ENCODE measurements around the gene HUWE1.
A peak's percentile ranks its signal among the peaks of the same experiment; 100 is the strongest.

Gene HUWE1

DNA sequence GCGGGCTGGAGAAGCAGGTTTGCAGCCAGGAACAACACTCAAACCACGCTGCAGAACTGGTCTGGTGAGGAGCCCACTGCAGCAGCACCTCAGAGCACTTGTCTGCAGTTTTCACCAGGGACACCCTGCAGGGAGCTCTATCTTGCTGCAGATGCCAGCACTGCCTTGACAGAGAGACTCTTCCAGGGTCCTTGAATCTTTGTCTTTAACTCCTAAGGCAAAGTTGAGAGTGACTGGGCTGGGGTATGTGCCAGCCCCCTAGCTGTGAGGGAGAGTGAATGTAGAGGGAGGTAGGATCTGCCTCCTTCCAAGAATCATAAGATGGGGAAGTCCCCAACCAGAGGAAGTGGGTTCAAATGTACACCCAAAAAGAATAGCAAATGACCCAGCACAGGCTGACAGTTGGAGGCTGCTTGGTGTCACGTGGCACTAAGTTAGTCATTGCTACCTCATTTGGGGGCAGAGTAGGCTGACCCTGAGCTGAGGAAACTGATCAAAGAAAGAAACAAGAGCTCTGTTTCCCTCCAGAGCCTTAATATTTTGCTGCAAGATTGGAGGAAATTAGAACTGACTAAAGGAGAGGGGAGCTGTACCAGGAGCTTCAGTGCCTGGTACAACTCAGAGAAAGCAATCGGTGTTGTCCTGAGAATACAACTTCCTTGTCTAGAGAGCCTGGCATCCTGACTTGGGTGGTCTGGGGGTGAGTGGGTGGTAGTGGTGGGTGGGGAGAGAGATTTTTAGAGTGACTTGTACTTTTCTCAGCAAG is 28.2 kb upstream of the HUWE1 start:
- H3K4me3 ChIP-seq (ENCODE audit: low read length), result no peak overlapping the region
- H3K36me3 ChIP-seq (ENCODE audit: control insufficient read depth, insufficient read depth, low read length), result no peaks in the 10 kb centered on the region
- no peak overlapping the region for H3K9ac ChIP-seq (ENCODE audit: low read length)
- no peak overlapping the region for H3K27ac ChIP-seq (ENCODE audit: low read depth, low read length)
- H3K4me1 ChIP-seq (ENCODE audit: control insufficient read depth, insufficient read depth, low read length), result no peaks in the 10 kb centered on the region
- H3K27me3 ChIP-seq (ENCODE audit: control insufficient read depth, insufficient read depth, low read length), result no peaks in the 10 kb centered on the region

DNA sequence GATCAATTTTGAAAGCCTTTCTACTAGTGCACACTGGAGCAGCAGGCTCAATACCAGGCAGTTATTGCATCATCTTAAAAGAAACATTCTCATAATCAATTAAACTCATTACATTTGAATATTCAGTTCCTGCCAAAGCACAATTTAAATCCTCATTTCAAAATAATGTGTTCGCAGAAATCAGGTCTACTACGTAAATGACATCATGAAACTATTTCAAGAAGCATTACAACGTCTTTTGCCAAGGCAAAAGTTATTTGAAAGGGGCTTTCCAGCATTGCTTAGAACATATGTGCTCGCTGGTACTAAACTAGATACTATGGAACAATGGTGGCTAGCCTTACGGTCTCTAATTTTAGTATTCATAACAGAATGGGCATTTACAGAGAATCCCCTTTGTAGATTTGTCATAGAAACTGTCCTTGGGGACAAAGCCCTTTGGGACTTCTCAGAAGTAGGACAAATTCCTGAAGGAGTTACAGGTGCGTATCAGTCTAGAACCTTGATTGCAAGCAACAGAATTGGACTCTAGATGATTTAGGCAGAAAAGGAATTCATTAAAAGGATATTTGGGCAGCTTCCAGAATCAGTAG is 27.6 kb upstream of the HUWE1 start:
- Histone ChIP-seq H3K4me3 (ENCODE audit: low read length) (no peak overlapping the region), H3K36me3 (ENCODE audit: control insufficient read depth, insufficient read depth, low read length) (no peaks in the 10 kb centered on the region), H3K27ac (ENCODE audit: low read depth, low read length) (no peak overlapping the region), H3K9ac (ENCODE audit: low read length) (no peak overlapping the region), H3K27me3 (ENCODE audit: control insufficient read depth, insufficient read depth, low read length) (no peaks in the 10 kb centered on the region), H3K4me1 (ENCODE audit: control insufficient read depth, insufficient read depth, low read length) (no peaks in the 10 kb centered on the region)

DNA sequence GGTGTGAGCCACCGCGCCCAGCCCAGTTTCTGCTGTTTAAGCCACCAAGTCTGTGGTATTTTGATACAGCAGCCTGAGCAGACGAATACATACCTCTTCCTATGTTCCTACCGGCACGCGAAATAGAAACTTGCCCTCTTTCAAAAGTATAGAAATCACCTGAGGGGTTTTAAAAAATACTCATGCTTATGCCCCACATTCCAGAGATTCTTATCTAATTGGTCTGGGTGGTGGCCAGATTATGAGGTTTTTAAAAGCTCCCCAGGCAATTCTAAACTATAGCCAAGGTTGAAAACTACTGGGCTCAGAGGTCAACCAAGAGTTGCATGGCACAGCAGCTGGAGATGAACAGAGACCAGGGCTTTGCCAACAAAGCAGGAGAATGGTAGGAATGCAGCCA is 24.9 kb upstream of the HUWE1 start:
- H3K4me1 ChIP-seq (ENCODE audit: control insufficient read depth, insufficient read depth, low read length), result no peaks in the 10 kb centered on the region
- H3K9ac ChIP-seq (ENCODE audit: low read length), result no peak overlapping the region
- no peaks in the 10 kb centered on the region for H3K27me3 ChIP-seq (ENCODE audit: control insufficient read depth, insufficient read depth, low read length)
- H3K27ac ChIP-seq (ENCODE audit: low read depth, low read length), result no peak overlapping the region
- H3K4me3 ChIP-seq (ENCODE audit: low read length), result no peak overlapping the region
- H3K36me3 ChIP-seq (ENCODE audit: control insufficient read depth, insufficient read depth, low read length), result no peaks in the 10 kb centered on the region

DNA sequence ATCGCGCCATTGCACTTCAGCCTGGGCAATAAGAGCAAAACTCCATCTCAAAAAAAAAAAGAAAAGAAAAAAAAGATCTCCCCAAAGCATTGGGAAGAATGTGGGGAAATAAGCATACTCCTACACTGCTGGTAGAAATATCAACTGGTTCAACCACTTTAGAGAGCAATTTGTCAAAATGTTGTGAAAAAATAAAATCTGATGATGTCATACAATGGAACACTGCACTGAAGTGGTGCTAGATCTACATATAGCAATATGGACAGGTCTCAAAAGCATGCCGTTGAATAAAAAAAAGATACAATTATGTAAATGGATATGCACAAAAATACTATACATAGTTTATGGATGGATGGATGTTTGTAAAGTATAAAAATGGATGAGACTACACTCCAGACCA is 18.3 kb upstream of the HUWE1 start:
- Histone ChIP-seq H3K27me3 (ENCODE audit: control insufficient read depth, insufficient read depth, low read length) (no peaks in the 10 kb centered on the region), H3K27ac (ENCODE audit: low read depth, low read length) (no peak overlapping the region), H3K9ac (ENCODE audit: low read length) (no peak overlapping the region), H3K36me3 (ENCODE audit: control insufficient read depth, insufficient read depth, low read length) (no peaks in the 10 kb centered on the region), H3K4me1 (ENCODE audit: control insufficient read depth, insufficient read depth, low read length) (no peaks in the 10 kb centered on the region), H3K4me3 (ENCODE audit: low read length) (no peak overlapping the region)

DNA sequence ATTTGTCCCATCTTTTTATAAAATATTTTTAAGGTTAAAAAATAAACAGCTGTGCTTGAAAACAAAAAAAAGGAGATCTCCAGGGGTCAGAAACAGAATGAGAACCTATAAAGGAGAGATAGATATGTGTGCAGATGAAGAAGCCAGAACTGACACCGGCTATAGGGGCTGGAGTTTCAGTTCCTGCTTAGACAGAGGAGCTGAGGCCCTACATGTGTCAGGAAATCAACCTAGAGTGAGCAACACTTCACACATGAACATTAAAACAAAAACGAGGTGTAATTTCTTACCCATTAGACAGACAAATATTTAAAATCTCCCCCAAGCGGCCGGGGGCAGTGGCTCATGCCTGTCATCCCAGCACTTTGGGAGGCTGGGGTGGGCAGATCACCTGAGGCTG is 17.8 kb upstream of the HUWE1 start:
- H3K27me3 ChIP-seq (ENCODE audit: control insufficient read depth, insufficient read depth, low read length), result no peaks in the 10 kb centered on the region

DNA sequence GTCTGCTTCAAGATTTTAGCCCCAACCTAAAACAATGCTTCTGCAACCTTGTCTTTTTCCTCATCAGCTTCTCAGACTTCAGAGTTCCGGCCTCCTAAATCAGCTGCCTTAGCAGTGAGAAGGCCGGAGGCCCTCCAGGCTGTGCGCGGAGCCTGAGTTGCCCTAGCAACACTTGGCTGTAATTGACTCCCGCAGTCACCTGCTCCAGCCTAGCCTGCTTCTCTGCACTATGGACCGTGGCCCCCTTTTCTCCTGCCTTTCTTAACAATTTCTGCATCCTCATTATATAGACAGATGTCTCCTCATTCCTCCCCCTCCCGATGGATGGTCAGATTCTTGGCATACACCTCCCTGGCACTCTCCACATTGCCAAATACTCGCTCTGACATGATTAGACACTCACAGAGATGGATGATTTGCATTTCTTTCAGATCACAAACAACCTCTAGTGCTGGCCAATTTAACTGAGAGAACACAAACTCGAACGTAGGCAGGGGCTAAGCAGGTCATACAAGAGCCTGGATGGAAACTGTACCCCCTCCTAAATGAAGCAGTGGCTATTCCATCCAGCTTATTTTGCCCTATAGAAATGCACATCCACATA is 9.5 kb upstream of the HUWE1 start:
- H3K36me3 ChIP-seq (ENCODE audit: control insufficient read depth, insufficient read depth, low read length), result no peaks in the 10 kb centered on the region
- no peak overlapping the region for H3K4me3 ChIP-seq (ENCODE audit: low read length)
- no peak overlapping the region for H3K9ac ChIP-seq (ENCODE audit: low read length)
- H3K27me3 ChIP-seq (ENCODE audit: control insufficient read depth, insufficient read depth, low read length), result no peaks in the 10 kb centered on the region
- no peak overlapping the region for H3K27ac ChIP-seq (ENCODE audit: low read depth, low read length)
- H3K4me1 ChIP-seq (ENCODE audit: control insufficient read depth, insufficient read depth, low read length), result no peaks in the 10 kb centered on the region

More for the DNA sequence above, 17.8 kb upstream of the HUWE1 start:
- Histone ChIP-seq H3K4me1 (ENCODE audit: control insufficient read depth, insufficient read depth, low read length) (no peaks in the 10 kb centered on the region), H3K27ac (ENCODE audit: low read depth, low read length) (no peak overlapping the region), H3K36me3 (ENCODE audit: control insufficient read depth, insufficient read depth, low read length) (no peaks in the 10 kb centered on the region), H3K9ac (ENCODE audit: low read length) (no peak overlapping the region), H3K4me3 (ENCODE audit: low read length) (no peak overlapping the region)

DNA sequence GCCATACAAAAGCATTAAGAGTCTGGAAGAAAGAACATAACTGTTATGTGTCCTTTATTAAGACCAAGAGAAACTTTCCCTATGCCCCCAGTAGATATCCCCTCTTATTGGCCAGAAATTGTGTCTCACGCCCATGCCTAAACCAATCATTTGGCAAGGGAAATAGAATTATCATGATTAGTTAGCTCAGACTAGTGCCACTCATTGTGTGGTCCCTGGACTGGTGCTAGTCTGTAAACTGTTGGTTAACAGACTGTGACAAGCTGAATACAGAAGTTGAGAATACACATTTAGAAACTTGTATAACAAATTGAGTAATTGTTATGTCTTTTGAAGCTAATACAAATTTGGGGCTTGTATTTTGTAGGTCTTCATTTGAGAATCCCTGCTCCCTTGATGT is 8.1 kb upstream of the HUWE1 start:
- Histone ChIP-seq H3K9ac (ENCODE audit: low read length) (no peak overlapping the region), H3K27ac (ENCODE audit: low read depth, low read length) (no peak overlapping the region), H3K27me3 (ENCODE audit: control insufficient read depth, insufficient read depth, low read length) (no peaks in the 10 kb centered on the region), H3K4me3 (ENCODE audit: low read length) (no peak overlapping the region), H3K4me1 (ENCODE audit: control insufficient read depth, insufficient read depth, low read length) (no peaks in the 10 kb centered on the region), H3K36me3 (ENCODE audit: control insufficient read depth, insufficient read depth, low read length) (no peaks in the 10 kb centered on the region)

DNA sequence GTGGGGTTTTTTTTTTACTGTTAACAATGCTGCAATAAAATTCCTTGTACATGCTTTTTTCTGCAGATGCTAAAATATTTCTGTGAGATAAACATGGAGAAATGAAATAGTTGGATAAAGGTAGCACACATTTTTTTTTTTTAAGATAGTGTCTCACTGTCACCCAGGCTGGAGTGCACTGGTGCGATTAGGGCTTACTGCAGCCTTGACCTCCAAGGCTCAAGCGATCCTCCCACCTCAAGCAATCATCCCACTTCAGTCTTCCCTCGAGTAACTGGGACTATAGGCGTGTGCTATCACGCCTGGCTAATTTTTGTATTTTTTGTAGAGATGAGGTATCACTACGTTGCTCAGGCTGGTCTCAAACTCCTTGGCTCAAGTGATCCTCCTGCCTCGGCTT is 1.8 kb upstream of the HUWE1 start:
- Histone ChIP-seq H3K27ac (ENCODE audit: low read depth, low read length) (no peak overlapping the region), H3K4me3 (ENCODE audit: low read length) (no peak overlapping the region), H3K9ac (ENCODE audit: low read length) (no peak overlapping the region), H3K27me3 (ENCODE audit: control insufficient read depth, insufficient read depth, low read length) (peaks cover 2% of the 10 kb centered on the region), H3K36me3 (ENCODE audit: control insufficient read depth, insufficient read depth, low read length) (no peaks in the 10 kb centered on the region), H3K4me1 (ENCODE audit: control insufficient read depth, insufficient read depth, low read length) (no peaks in the 10 kb centered on the region)

DNA sequence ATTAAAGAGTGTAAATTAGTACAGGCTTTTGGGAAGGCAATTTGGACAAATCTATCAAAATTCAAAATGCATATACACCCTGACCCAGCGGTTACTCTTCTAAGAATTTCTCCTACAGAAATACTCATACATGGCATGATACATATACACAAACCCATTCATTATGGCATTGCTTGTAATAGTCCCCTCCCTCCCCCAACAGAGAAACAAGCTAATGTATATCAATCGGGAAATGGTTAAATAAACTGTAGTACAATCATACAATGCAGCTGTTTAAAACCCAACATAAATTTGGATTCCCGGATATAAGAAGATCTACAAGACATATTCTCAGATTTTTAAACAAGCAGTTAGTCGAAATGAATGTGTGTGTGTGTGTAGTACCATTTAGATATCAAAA is 808 bp downstream of the HUWE1 start:
- Histone ChIP-seq H3K9ac (ENCODE audit: low read length) (peak overlapping the region; percentile 56), H3K27me3 (ENCODE audit: control insufficient read depth, insufficient read depth, low read length) (peaks cover 6% of the 10 kb centered on the region), H3K4me1 (ENCODE audit: control insufficient read depth, insufficient read depth, low read length) (peaks cover 3% of the 10 kb centered on the region), H3K36me3 (ENCODE audit: control insufficient read depth, insufficient read depth, low read length) (no peaks in the 10 kb centered on the region), H3K27ac (ENCODE audit: low read depth, low read length) (peak overlapping the region; percentile 87), H3K4me3 (ENCODE audit: low read length) (peak overlapping the region; percentile 76)

DNA sequence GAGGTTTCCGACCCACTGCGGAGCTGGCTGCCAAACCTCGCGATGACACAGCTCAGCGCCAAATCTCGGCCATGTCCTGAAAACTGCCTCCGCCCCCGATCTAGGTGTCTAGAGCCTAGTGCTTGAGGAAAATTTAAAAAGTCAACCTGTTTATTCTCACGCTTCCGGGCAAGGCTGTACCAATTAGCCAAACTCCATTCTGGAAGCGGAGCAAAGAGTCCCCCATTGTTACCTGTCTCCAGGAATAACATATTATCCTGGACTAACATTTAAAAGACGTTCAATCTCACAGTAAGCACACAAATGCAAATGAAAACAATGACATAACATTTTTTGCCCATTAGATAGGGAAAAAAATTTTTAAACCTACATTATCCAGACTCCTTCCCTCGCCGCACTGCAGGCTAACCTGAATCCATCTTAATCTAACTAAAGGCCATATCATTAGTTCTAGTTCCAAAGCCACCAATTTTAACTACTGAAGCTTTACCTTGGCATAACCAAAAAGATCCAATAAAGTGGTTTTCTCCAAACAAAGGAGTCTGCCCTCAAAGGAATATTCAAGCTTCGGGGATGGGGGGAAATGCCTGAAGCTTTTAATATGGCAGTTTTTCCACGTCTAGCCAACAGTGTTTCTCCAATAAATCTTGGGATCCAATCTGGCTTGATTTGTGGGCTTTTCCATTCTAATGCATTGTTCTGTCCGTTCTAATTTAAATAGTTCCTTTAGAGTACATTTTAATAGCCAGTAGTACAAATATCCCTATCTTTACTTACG is 1.9 kb downstream of the HUWE1 start:
- Histone ChIP-seq H3K36me3 (ENCODE audit: control insufficient read depth, insufficient read depth, low read length) (no peaks in the 10 kb centered on the region), H3K4me3 (ENCODE audit: low read length) (peak overlapping the region; percentile 60), H3K4me1 (ENCODE audit: control insufficient read depth, insufficient read depth, low read length) (peaks cover 3% of the 10 kb centered on the region), H3K9ac (ENCODE audit: low read length) (no peak overlapping the region), H3K27ac (ENCODE audit: low read depth, low read length) (peak overlapping the region; percentile 72), H3K27me3 (ENCODE audit: control insufficient read depth, insufficient read depth, low read length) (peaks cover 6% of the 10 kb centered on the region)

DNA sequence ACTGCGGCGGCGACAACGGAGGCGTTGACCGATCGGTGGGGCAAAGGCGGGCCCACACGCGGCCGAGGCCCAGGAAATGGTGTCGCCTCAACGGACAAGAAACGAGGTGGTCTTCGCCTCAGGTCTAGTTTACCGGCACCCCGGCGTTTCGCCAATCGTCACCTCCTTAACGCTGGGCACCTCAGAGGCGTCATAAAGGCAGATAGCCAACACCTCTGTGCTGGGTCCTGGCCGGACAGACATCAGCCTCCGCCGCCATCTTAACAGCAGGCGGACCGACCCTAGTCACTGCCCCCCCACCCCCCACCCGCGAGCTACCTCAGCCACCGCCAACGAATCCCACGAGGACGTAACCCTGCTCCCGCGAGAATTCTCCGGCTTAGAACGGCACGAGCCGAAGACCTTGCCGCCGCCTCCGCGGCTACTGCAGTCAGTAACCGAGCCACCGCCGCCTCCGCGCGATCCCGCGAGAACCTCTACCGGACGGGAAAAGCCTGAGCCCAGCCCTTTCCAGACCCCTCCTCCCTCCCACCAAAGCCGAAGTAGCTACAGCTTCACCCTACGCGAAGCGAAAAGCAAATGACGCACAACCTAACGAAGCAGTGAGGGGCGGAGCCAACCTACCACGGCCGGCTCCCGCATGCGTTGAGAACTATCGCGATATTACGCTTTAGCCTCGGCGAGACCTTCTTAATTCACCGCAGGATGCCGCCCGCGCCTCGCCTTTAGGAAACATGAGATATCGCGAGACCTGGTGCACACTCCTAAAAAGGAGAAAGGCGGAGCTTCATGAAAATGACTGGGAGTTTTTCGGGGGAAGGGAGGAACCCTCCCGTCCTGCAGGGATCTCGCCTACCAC is 2.7 kb downstream of the HUWE1 start:
- Histone ChIP-seq H3K4me1 (ENCODE audit: control insufficient read depth, insufficient read depth, low read length) (peaks cover 3% of the 10 kb centered on the region), H3K9ac (ENCODE audit: low read length) (peak overlapping the region; percentile 73), H3K36me3 (ENCODE audit: control insufficient read depth, insufficient read depth, low read length) (no peaks in the 10 kb centered on the region), H3K4me3 (ENCODE audit: low read length) (peak overlapping the region; percentile 90), H3K27ac (ENCODE audit: low read depth, low read length) (peak overlapping the region; percentile 93), H3K27me3 (ENCODE audit: control insufficient read depth, insufficient read depth, low read length) (peaks cover 6% of the 10 kb centered on the region)

Data from rectal smooth muscle tissue (tissue), 1 donor.